T-cell (primary cell): ENCODE data around the gene CYTH1. TPM values are rescaled to one million over a fixed set of nuclear protein-coding genes. Genes with fewer than 3 reads are reported as not detected.

Experiments used
- ATAC-seq, 4 experiments: fragments of 200-7000 bp in 3 of 4; fragments of 150-1000 bp in 1 of 4; cut with Tn5 transposase; replicated peaks in 1 of 4; 1 replicate in 3 of 4; 2 replicates in 1 of 4; pipeline ENCODE4 v1.10.0; 2021; ENCODE audit warnings: moderate library complexity in 3 of 4, mild to moderate bottlenecking in 2 of 4, moderate number of reproducible peaks in 1 of 4
- CTCF ChIA-PET, 2 donors: fragments of 300-600 bp; sonication (Branson Sonifier 250); formaldehyde crosslinking; loops; one replicate each; lab custom pipeline; 2022; ENCODE audit warnings: antibody characterized with exemption in 2 of 2; lab: Charles Lee
- POLR2A ChIA-PET, 2 donors: fragments of 300-600 bp; sonication (Branson Sonifier 250); formaldehyde crosslinking; loops; one replicate each; lab custom pipeline; 2022; ENCODE audit warnings: antibody characterized with exemption in 2 of 2; lab: Charles Lee
- DNase-seq, 35 experiments: peaks; one replicate each; pipeline versions ENCODE4 v3.0.0 to v3.0.0-alpha.2; 2013 to 2023
- H3K27ac ChIP-seq: one replicate; pipeline ENCODE4 v1.5.1; 2013; ENCODE audit warnings: low read length
- H3K27me3 ChIP-seq, 2 experiments: replicated peaks in 1 of 2; 1 replicate in 1 of 2; 2 replicates in 1 of 2; pipeline versions ENCODE4 v1.6.1 to v1.7.0; 2013; ENCODE audit warnings: low read length in 1 of 2, mixed read lengths in 1 of 2; ENCODE audit not compliant: control insufficient read depth in 2 of 2, insufficient read depth in 2 of 2; ENCODE audit errors: extremely low read depth in 1 of 2
- H3K36me3 ChIP-seq, 2 donors: 1 replicate in 1 of 2; 2 replicates in 1 of 2; pipeline versions ENCODE4 v1.6.1 to v1.7.0; 2013; ENCODE audit warnings: low read length in 1 of 2; ENCODE audit not compliant: control insufficient read depth in 2 of 2, insufficient read depth in 1 of 2; ENCODE audit errors: extremely low read depth in 1 of 2
- H3K4me1 ChIP-seq, 2 experiments: 1 replicate in 1 of 2; 2 replicates in 1 of 2; pipeline versions ENCODE4 v1.6.1 to v1.7.0; 2013; ENCODE audit warnings: low read length in 2 of 2, mixed read lengths in 1 of 2; ENCODE audit not compliant: insufficient read depth in 2 of 2, control insufficient read depth in 1 of 2; ENCODE audit errors: extremely low read depth in 1 of 2
- H3K4me3 ChIP-seq, 2 donors: 1 replicate in 1 of 2; 2 replicates in 1 of 2; pipeline versions ENCODE4 v1.5.1 to v1.7.0; 2013; ENCODE audit warnings: mild to moderate bottlenecking in 2 of 2, low read length in 1 of 2, moderate library complexity in 1 of 2; ENCODE audit not compliant: control insufficient read depth in 1 of 2; ENCODE audit errors: extremely low read depth in 1 of 2
- H3K9me3 ChIP-seq: 2 replicates; pipeline ENCODE4 v1.7.0; 2013
- H3K27ac Mint-ChIP-seq, 2 donors: one replicate each; pipeline ENCODE4 v1.8.0; 2020 to 2021; ENCODE audit warnings: mild to moderate bottlenecking in 2 of 2, mixed read lengths in 2 of 2
- H3K27me3 Mint-ChIP-seq, 2 donors: one replicate each; pipeline ENCODE4 v1.8.0; 2021 to 2022; ENCODE audit warnings: mixed read lengths in 2 of 2
- H3K36me3 Mint-ChIP-seq: one replicate; pipeline ENCODE4 v1.8.0; 2021; ENCODE audit warnings: mixed read lengths
- H3K4me1 Mint-ChIP-seq, 3 donors: one replicate each; pipeline ENCODE4 v1.8.0; 2020 to 2022; ENCODE audit warnings: mixed read lengths in 3 of 3, mild to moderate bottlenecking in 1 of 3
- H3K4me3 Mint-ChIP-seq, 3 donors: one replicate each; pipeline ENCODE4 v1.8.0; 2020 to 2022; ENCODE audit warnings: mild to moderate bottlenecking in 3 of 3, mixed read lengths in 3 of 3, moderate library complexity in 3 of 3
- H3K9me3 Mint-ChIP-seq, 3 donors: one replicate each; pipeline ENCODE4 v1.8.0; 2020 to 2022; ENCODE audit warnings: mixed read lengths in 3 of 3
- WGBS: methylation state at CpG from one replicate; pipeline ENCODE4 v1.1.5; 2013; ENCODE audit warnings: missing lambda C conversion rate; ENCODE audit not compliant: insufficient coverage; 5-methylcytosine and 5-hydroxymethylcytosine counted together
- total RNA-seq, 35 experiments: library from RNA in 6 of 35; stranded (reverse) in 6 of 35; fragments of 120-200 nt in 1 of 35; gene quantifications; one replicate each; pipeline versions ENCODE4 v1.2.1 to v1.2.4 and lab custom pipeline; 2013 to 2026

CYTH1 gene
- total RNA-seq, 5 donors from 2014 or later (not counting 1 experiment from before 2014, with no cell fraction given): 357 to 509 (median 372) TPM

- Histone ChIP-seq H3K36me3 (peaks cover 23 to 93% of the 10 kb centered on the region in 2 donors), H3K27me3 (no peaks in the 10 kb centered on the region), H3K4me3 (no peak overlapping the region), H3K9me3 (no peaks in the 10 kb centered on the region), H3K4me1 (no peaks in the 10 kb centered on the region), H3K27ac (no peak overlapping the region)
- H3K36me3 Mint-ChIP-seq: peaks cover 80% of the 10 kb centered on the region
- ChIA-PET CTCF (no interaction called here), POLR2A (no interaction called here)
- DNase-seq (no peak), ATAC-seq (no peak)
- 95% methylated on average over 3 of the region's 16 CpGs for WGBS
- peaks cover 5 to 34% (median 20%) of the 10 kb centered on the region in 3 donors for H3K4me1 Mint-ChIP-seq
- H3K27me3 Mint-ChIP-seq: no peaks in the 10 kb centered on the region
- peak overlapping the region in 1 of 2 donors; percentile 68 for H3K27ac Mint-ChIP-seq
- no peak overlapping the region for H3K4me3 Mint-ChIP-seq
- H3K9me3 Mint-ChIP-seq: no peaks in the 10 kb centered on the region
Measured at GRCh38 chr17:78694805-78695531, 87.1 kb downstream of the CYTH1 start.

- H3K36me3 ChIP-seq: peaks cover 8 to 94% of the 10 kb centered on the region in 2 donors
- WGBS: 78% methylated on average over 1 of the region's 8 CpGs
- Mint-ChIP-seq H3K36me3 (peaks cover 88% of the 10 kb centered on the region), H3K4me1 (peaks cover 6 to 34% (median 18%) of the 10 kb centered on the region in 3 donors), H3K4me3 (no peak overlapping the region), H3K27ac (peak overlapping the region; percentile 4 to 25), H3K9me3 (no peaks in the 10 kb centered on the region), H3K27me3 (no peaks in the 10 kb centered on the region)
- ATAC-seq (no peak), DNase-seq (no peak)
- no peaks in the 10 kb centered on the region for H3K9me3 ChIP-seq
- no peak overlapping the region for H3K27ac ChIP-seq
- no peak overlapping the region for H3K4me3 ChIP-seq
- ChIA-PET POLR2A (interaction anchor here in 1 of 2 donors (0.6 kb wide), 2 partner anchors 8 to 850 kb away, joined by 3 read pairs; no protein-coding TSS in a partner anchor), CTCF (interaction anchor here in 1 of 2 donors (0.7 kb wide), 1 partner anchor 145 kb away, joined by 3 read pairs; no protein-coding TSS in a partner anchor)
- H3K4me1 ChIP-seq: no peaks in the 10 kb centered on the region
- H3K27me3 ChIP-seq: no peaks in the 10 kb centered on the region
Measured at GRCh38 chr17:78693346-78694083, 88.6 kb downstream of the CYTH1 start.

GRCh38 chr17:78692460-78693010 lies 89.5 kb downstream of the CYTH1 start:
- Histone ChIP-seq H3K27ac (no peak overlapping the region), H3K36me3 (peaks cover 14 to 94% of the 10 kb centered on the region in 2 donors), H3K4me1 (no peaks in the 10 kb centered on the region), H3K4me3 (no peak overlapping the region), H3K27me3 (no peaks in the 10 kb centered on the region), H3K9me3 (no peaks in the 10 kb centered on the region)
- H3K27me3 Mint-ChIP-seq: no peaks in the 10 kb centered on the region
- H3K36me3 Mint-ChIP-seq: peaks cover 88% of the 10 kb centered on the region
- 98% methylated on average over 11 of the region's 15 CpGs for WGBS
- peak overlapping the region in 1 of 2 donors; percentile 58 for H3K27ac Mint-ChIP-seq
- ATAC-seq (no peak), DNase-seq (no peak)
- peaks cover 6 to 32% (median 18%) of the 10 kb centered on the region in 3 donors for H3K4me1 Mint-ChIP-seq
- ChIA-PET POLR2A (no interaction called here), CTCF (interaction anchor here in 1 of 2 donors (1.2 kb wide), 1 partner anchor 16 kb away, joined by 3 read pairs; no protein-coding TSS in a partner anchor)
- H3K4me3 Mint-ChIP-seq: no peak overlapping the region
- H3K9me3 Mint-ChIP-seq: no peaks in the 10 kb centered on the region

GRCh38 chr17:78689029-78689428 lies 93.0 kb downstream of the CYTH1 start:
- Histone ChIP-seq H3K9me3 (no peaks in the 10 kb centered on the region), H3K27ac (no peak overlapping the region), H3K4me1 (no peaks in the 10 kb centered on the region), H3K36me3 (peaks cover 11 to 83% of the 10 kb centered on the region in 2 donors), H3K4me3 (no peak overlapping the region), H3K27me3 (no peaks in the 10 kb centered on the region)
- Mint-ChIP-seq H3K4me3 (no peak overlapping the region), H3K27ac (peak overlapping the region; percentile 52 to 53), H3K36me3 (peaks cover 73% of the 10 kb centered on the region), H3K4me1 (peaks cover 4 to 8% (median 5%) of the 10 kb centered on the region in 3 donors), H3K9me3 (no peaks in the 10 kb centered on the region), H3K27me3 (no peaks in the 10 kb centered on the region)
- ATAC-seq (peak; percentile 29 to 47 (median 44)), DNase-seq (peak in 1 of 35 experiments; percentile 33)
- CTCF ChIA-PET: interaction anchor here in 1 of 2 donors (0.6 to 1.1 kb wide), 2 partner anchors 23 to 44 kb away, joined by 3 to 5 read pairs; no protein-coding TSS in a partner anchor
- POLR2A ChIA-PET: interaction anchor here (0.6 kb wide), 3 partner anchors 8 to 677 kb away, joined by 4 to 6 read pairs (median 4); no protein-coding TSS in a partner anchor
- WGBS: 100% methylated on average over 1 of the region's 2 CpGs

- Mint-ChIP-seq H3K4me3 (no peak overlapping the region), H3K4me1 (peaks cover 4 to 9% (median 8%) of the 10 kb centered on the region in 3 donors), H3K36me3 (peaks cover 73% of the 10 kb centered on the region), H3K27ac (no peak overlapping the region), H3K27me3 (no peaks in the 10 kb centered on the region), H3K9me3 (no peaks in the 10 kb centered on the region)
- H3K9me3 ChIP-seq: no peaks in the 10 kb centered on the region
- H3K4me1 ChIP-seq: no peaks in the 10 kb centered on the region
- WGBS: 100% methylated on average over 1 of the region's 7 CpGs
- no peaks in the 10 kb centered on the region for H3K27me3 ChIP-seq
- H3K36me3 ChIP-seq: peaks cover 10 to 84% of the 10 kb centered on the region in 2 donors
- no peak for DNase-seq
- ChIA-PET POLR2A (no interaction called here), CTCF (no interaction called here)
- no peak overlapping the region for H3K4me3 ChIP-seq
- ATAC-seq: no peak
- no peak overlapping the region for H3K27ac ChIP-seq
Measured at GRCh38 chr17:78687944-78688343, 94.1 kb downstream of the CYTH1 start.

GRCh38 chr17:78687125-78687524 lies 94.9 kb downstream of the CYTH1 start:
- no peak overlapping the region for H3K27ac ChIP-seq
- 93% methylated on average over 3 of the region's 3 CpGs for WGBS
- H3K27me3 ChIP-seq: no peaks in the 10 kb centered on the region
- Mint-ChIP-seq H3K27me3 (no peaks in the 10 kb centered on the region), H3K27ac (peak overlapping the region in 1 of 2 donors; percentile 75), H3K9me3 (no peaks in the 10 kb centered on the region), H3K4me3 (no peak overlapping the region), H3K4me1 (peaks cover 6 to 13% (median 6%) of the 10 kb centered on the region in 3 donors), H3K36me3 (peaks cover 69% of the 10 kb centered on the region)
- no peaks in the 10 kb centered on the region for H3K4me1 ChIP-seq
- peaks cover 10 to 84% of the 10 kb centered on the region in 2 donors for H3K36me3 ChIP-seq
- ATAC-seq (no peak), DNase-seq (no peak)
- ChIA-PET POLR2A (no interaction called here), CTCF (no interaction called here)
- H3K4me3 ChIP-seq: no peak overlapping the region
- H3K9me3 ChIP-seq: no peaks in the 10 kb centered on the region
